K562 (cell line): ENCODE data around the gene UNC50. TPM values are rescaled to one million over a fixed set of nuclear protein-coding genes. Genes with fewer than 3 reads are reported as not detected.

Experiments
- ASH1L ChIP-seq: fragments of 450-650 bp; IDR thresholded peaks from 2 replicates; pipeline ENCODE4 v1.6.1; 2018; ENCODE audit warnings: borderline replicate concordance, mild to moderate bottlenecking, low read depth; ENCODE audit not compliant: partially characterized antibody
- ATF7 ChIP-seq: fragments of 450-650 bp; IDR thresholded peaks from 2 replicates; pipeline ENCODE4 v1.7.1; 2014; ENCODE audit warnings: mild to moderate bottlenecking, moderate library complexity
- CTCFL ChIP-seq: IDR thresholded peaks from 2 replicates; pipeline ENCODE4 v1.6.1; 2011; ENCODE audit warnings: borderline replicate concordance, low read depth, mild to moderate bottlenecking, moderate library complexity, low read length; ENCODE audit not compliant: insufficient read depth, poor library complexity, severe bottlenecking
- FOSL1 ChIP-seq: fragments of 200-800 bp; sonication (Bioruptor generic); conservative IDR thresholded peaks from 2 replicates; pipeline ENCODE4 v1.6.1; 2016; ENCODE audit warnings: missing genetic modification characterization, missing compliant biosample characterization
- GTF3C2 ChIP-seq: IDR thresholded peaks from 3 replicates; pipeline ENCODE4 v1.6.1; 2011; ENCODE audit warnings: borderline replicate concordance, mild to moderate bottlenecking, moderate library complexity; ENCODE audit not compliant: insufficient read length; ENCODE audit errors: extremely low read depth
- JUND ChIP-seq, 2 experiments: IDR thresholded peaks; 2 replicates in 1 of 2; 3 replicates in 1 of 2; pipeline ENCODE4 v1.6.1; 2011; ENCODE audit warnings: borderline replicate concordance in 2 of 2, low read depth in 2 of 2, low read length in 2 of 2, improper control_type of control experiment in 1 of 2, missing biosample characterization in 1 of 2, missing genetic modification characterization in 1 of 2, missing genetic modification reagents in 1 of 2
- MEIS2 ChIP-seq: fragments of 450-650 bp; IDR thresholded peaks from 2 replicates; pipeline ENCODE4 v1.6.1; 2014; ENCODE audit warnings: mild to moderate bottlenecking; ENCODE audit not compliant: partially characterized antibody
- NR3C1 ChIP-seq: sonication (generic); formaldehyde crosslinking; IDR thresholded peaks from 2 replicates; pipeline ENCODE4 v1.8.1; 2022; ENCODE audit warnings: missing genetic modification reagents
- PATZ1 ChIP-seq: fragments of 250-450 bp; sonication (Bioruptor Pico); IDR thresholded peaks from 2 replicates; pipeline ENCODE4 v1.5.0; 2020; ENCODE audit warnings: mild to moderate bottlenecking, borderline replicate concordance
- PKNOX1 ChIP-seq: fragments of 450-650 bp; IDR thresholded peaks from 2 replicates; pipeline ENCODE4 v1.6.1; 2016
- PYGO2 ChIP-seq: fragments of 450-650 bp; IDR thresholded peaks from 2 replicates; pipeline ENCODE4 v1.6.1; 2016; ENCODE audit warnings: mild to moderate bottlenecking, missing genetic modification characterization, moderate library complexity, missing compliant biosample characterization
- RAD21 ChIP-seq, 2 experiments: fragments of 250-450 bp in 1 of 2; fragments of 450-650 bp in 1 of 2; sonication (Bioruptor Pico) in 1 of 2; formaldehyde crosslinking in 1 of 2; IDR thresholded peaks in 1 of 2; conservative IDR thresholded peaks in 1 of 2; 2 replicates each; pipeline versions ENCODE4 v1.4.0 to v1.8.0; 2020 to 2022; ENCODE audit warnings: mild to moderate bottlenecking in 2 of 2, moderate library complexity in 1 of 2
- SMC3 ChIP-seq: conservative IDR thresholded peaks from 2 replicates; pipeline ENCODE4 v1.6.1; 2011; ENCODE audit warnings: low read depth, low read length, improper control_type of control experiment; ENCODE audit not compliant: insufficient read depth
- SRF ChIP-seq, 2 experiments: fragments of 250-450, 450-650 bp in 1 of 2; sonication (Bioruptor Pico) in 1 of 2; sonication (generic) in 1 of 2; formaldehyde crosslinking; IDR thresholded peaks; 2 replicates each; pipeline versions ENCODE4 v1.5.0 to v1.5.1; 2020 to 2022; ENCODE audit warnings: mild to moderate bottlenecking in 1 of 2, missing genetic modification reagents in 1 of 2
- SRSF7 ChIP-seq: fragments of 200-400 bp; formaldehyde crosslinking; optimal IDR thresholded peaks from 2 replicates; pipeline ENCODE3; 2017; ENCODE audit warnings: mild to moderate bottlenecking, low read depth, low read length
- TAF9B ChIP-seq: fragments of 450-650 bp; IDR thresholded peaks from 2 replicates; pipeline ENCODE4 v1.6.1; 2018; ENCODE audit warnings: mild to moderate bottlenecking; ENCODE audit not compliant: partially characterized antibody
- THRAP3 ChIP-seq: fragments of 450-650 bp; IDR thresholded peaks from 2 replicates; pipeline ENCODE4 v1.6.1; 2016; ENCODE audit warnings: mild to moderate bottlenecking, inconsistent platforms, borderline replicate concordance
- ZNF3 ChIP-seq: fragments of 250-450 bp; sonication (Bioruptor Pico); IDR thresholded peaks from 2 replicates; pipeline ENCODE4 v1.5.0; 2021; ENCODE audit warnings: mild to moderate bottlenecking, moderate library complexity
- polyA plus RNA-seq, 8 experiments: library from polyadenylated mRNA; depleted of rRNA in 4 of 8; stranded (reverse) in 5 of 8; unstranded in 3 of 8; fragments of >200 nt; fragmentation: Nextera tagmentation in 2 of 8; fragmentation: Illumina TruSeq in 1 of 8; extraction: Ambion mirVana in 2 of 8; extraction: Trizol in 1 of 8; gene quantifications; 2 replicates each; pipeline versions ENCODE4 v1.2.1 to v1.2.3, GENCODE V29; 2011 to 2014; ENCODE audit warnings: inconsistent platforms in 1 of 8, missing spikeins in 1 of 8
- total RNA-seq, 7 experiments: library from RNA; depleted of rRNA in 6 of 7; stranded (reverse); fragments of >200 nt in 6 of 7; fragmentation: Illumina TruSeq in 2 of 7; extraction: Trizol in 2 of 7; gene quantifications; 2 replicates each; pipeline versions ENCODE4 v1.2.1 to v1.2.3, GENCODE V29; 2011 to 2021; ENCODE audit warnings: low replicate concordance in 1 of 7

UNC50 gene
- total and polyA plus RNA-seq, 9 of the 15 experiments (the other 6 are each of a cell fraction or from before 2014, with no cell fraction given) = 30.0 to 52.9 (median 35.9) TPM

- TF ChIP-seq THRAP3 = no peak
- TF ChIP-seq PATZ1 = no peak
- TF ChIP-seq ATF7 = no peak
- no peak for TF ChIP-seq ASH1L
- no peak for TF ChIP-seq SRSF7
- TF ChIP-seq ZNF3 (CRISPR knock-in tag) = no peak
- TF ChIP-seq PYGO2 = no peak
- TF ChIP-seq NR3C1 (CRISPR knock-in tag) = no peak
- 0 out of 2 replicates have a peak, but pooled peaks have one; percentile 26 for TF ChIP-seq SMC3
- no peak for TF ChIP-seq TAF9B
- TF ChIP-seq MEIS2 = no peak
- peak; percentile 10 for TF ChIP-seq GTF3C2
- TF ChIP-seq PKNOX1 = 0 out of 2 replicates have a peak, but pooled peaks have one; percentile 23
- TF ChIP-seq JUND (IDR thresholded peaks at IDR 0.05; ENCODE audit: borderline replicate concordance, low read depth, low read length) = no peak
- TF ChIP-seq JUND (tag; IDR thresholded peaks at IDR 0.05; ENCODE audit: borderline replicate concordance, low read depth, low read length) = no peak
- TF ChIP-seq FOSL1 (tag) = no peak
- TF ChIP-seq RAD21 (CRISPR knock-in tag; conservative IDR thresholded peaks at IDR 0.05 in 1 of 2, IDR thresholded peaks at IDR 0.05 in 1 of 2) = peak in 1 of 2 experiments; percentile 45; a peak in 2 of 4 replicates
- no peak for TF ChIP-seq SRF (CRISPR knock-in tag; IDR thresholded peaks at IDR 0.05)
- peak; percentile 65 for TF ChIP-seq CTCFL
These were observed 26.2 kb downstream of the UNC50 start (continued) for GRCh38 chr2:98634406-98635092.
